Natural killer cell (primary cell): Measurements from ENCODE around the gene SLC38A9. TPM values are rescaled to one million over a fixed set of nuclear protein-coding genes. Genes with fewer than 3 reads are reported as not detected.

Experiments used
- ATAC-seq, 3 donors: fragments of 150-1000 bp in 2 of 3; fragments of 200-7000 bp in 1 of 3; cut with Tn5 transposase; 1 replicate in 1 of 3; 2 replicates in 2 of 3; pipeline ENCODE4 v1.10.0; 2021; ENCODE audit warnings: mild to moderate bottlenecking in 2 of 3, moderate library complexity in 2 of 3
- DNase-seq, 2 donors: peaks; one replicate each; pipeline versions ENCODE4 v3.0.0 to v3.0.0-alpha.2; 2013 to 2021; ENCODE audit warnings: mixed read lengths in 1 of 2
- H3K27ac ChIP-seq: one replicate; pipeline ENCODE4 v1.5.1; 2013; ENCODE audit warnings: mild to moderate bottlenecking, low read length
- H3K27me3 ChIP-seq: one replicate; pipeline ENCODE4 v1.6.1; 2013; ENCODE audit warnings: low read length; ENCODE audit not compliant: control insufficient read depth, insufficient read depth
- H3K36me3 ChIP-seq: one replicate; pipeline ENCODE4 v1.6.1; 2013; ENCODE audit warnings: low read length; ENCODE audit not compliant: control insufficient read depth, insufficient read depth
- H3K4me1 ChIP-seq: one replicate; pipeline ENCODE4 v1.6.1; 2013; ENCODE audit warnings: low read length; ENCODE audit not compliant: control insufficient read depth, insufficient read depth
- H3K4me3 ChIP-seq: one replicate; pipeline ENCODE4 v1.5.1; 2013; ENCODE audit warnings: low read length
- H3K9me3 ChIP-seq: one replicate; pipeline ENCODE4 v1.6.1; 2013; ENCODE audit warnings: low read length; ENCODE audit not compliant: control insufficient read depth, insufficient read depth
- H3K27ac Mint-ChIP-seq, 2 donors: one replicate each; pipeline ENCODE4 v1.8.0; 2022; ENCODE audit warnings: mild to moderate bottlenecking in 2 of 2, mixed read lengths in 2 of 2, moderate library complexity in 1 of 2
- H3K27me3 Mint-ChIP-seq, 2 donors: one replicate each; pipeline ENCODE4 v1.8.0; 2022; ENCODE audit warnings: low read depth in 2 of 2, mixed read lengths in 2 of 2
- H3K36me3 Mint-ChIP-seq: one replicate; pipeline ENCODE4 v1.8.0; 2022; ENCODE audit warnings: mixed read lengths
- H3K4me1 Mint-ChIP-seq, 2 donors: one replicate each; pipeline ENCODE4 v1.8.0; 2022; ENCODE audit warnings: mixed read lengths in 2 of 2
- H3K4me3 Mint-ChIP-seq: one replicate; pipeline ENCODE4 v1.8.0; 2022; ENCODE audit warnings: mild to moderate bottlenecking, moderate library complexity, mixed read lengths
- H3K9me3 Mint-ChIP-seq, 2 donors: one replicate each; pipeline ENCODE4 v1.8.0; 2022; ENCODE audit warnings: mixed read lengths in 2 of 2
- WGBS: methylation state at CpG from one replicate; pipeline ENCODE4 v1.1.7; 2013; ENCODE audit warnings: missing lambda C conversion rate; ENCODE audit not compliant: insufficient coverage; 5-methylcytosine and 5-hydroxymethylcytosine counted together
- intact Hi-C: fragments of 100-400 bp; cut with micrococcal nuclease; formaldehyde crosslinking; loops from one replicate; pipeline ENCODE4 v1.14.2; 2022
- total RNA-seq, 4 donors: library from RNA; stranded (reverse); fragments of 120-200 nt in 1 of 4; gene quantifications; one replicate each; pipeline versions ENCODE4 v1.2.3 to v1.2.4, GENCODE V29; 2013 to 2022
- TF ChIP-seq, protein P1 (sequence below): fragments of 200-600 bp; IDR thresholded peaks from one replicate; pipeline ENCODE4 v1.8.0; 2022; ENCODE audit warnings: antibody characterized with exemption

Gene SLC38A9
- total RNA-seq, 3 donors from 2014 or later (not counting 1 experiment from before 2014, with no cell fraction given): 20.6 to 33.9 (median 27.0) TPM

- Histone ChIP-seq H3K27me3 (no peaks in the 10 kb centered on the region), H3K27ac (no peak overlapping the region), H3K36me3 (peaks cover 15% of the 10 kb centered on the region), H3K4me3 (no peak overlapping the region), H3K4me1 (no peaks in the 10 kb centered on the region), H3K9me3 (no peaks in the 10 kb centered on the region)
- TF ChIP-seq, protein P1, sequence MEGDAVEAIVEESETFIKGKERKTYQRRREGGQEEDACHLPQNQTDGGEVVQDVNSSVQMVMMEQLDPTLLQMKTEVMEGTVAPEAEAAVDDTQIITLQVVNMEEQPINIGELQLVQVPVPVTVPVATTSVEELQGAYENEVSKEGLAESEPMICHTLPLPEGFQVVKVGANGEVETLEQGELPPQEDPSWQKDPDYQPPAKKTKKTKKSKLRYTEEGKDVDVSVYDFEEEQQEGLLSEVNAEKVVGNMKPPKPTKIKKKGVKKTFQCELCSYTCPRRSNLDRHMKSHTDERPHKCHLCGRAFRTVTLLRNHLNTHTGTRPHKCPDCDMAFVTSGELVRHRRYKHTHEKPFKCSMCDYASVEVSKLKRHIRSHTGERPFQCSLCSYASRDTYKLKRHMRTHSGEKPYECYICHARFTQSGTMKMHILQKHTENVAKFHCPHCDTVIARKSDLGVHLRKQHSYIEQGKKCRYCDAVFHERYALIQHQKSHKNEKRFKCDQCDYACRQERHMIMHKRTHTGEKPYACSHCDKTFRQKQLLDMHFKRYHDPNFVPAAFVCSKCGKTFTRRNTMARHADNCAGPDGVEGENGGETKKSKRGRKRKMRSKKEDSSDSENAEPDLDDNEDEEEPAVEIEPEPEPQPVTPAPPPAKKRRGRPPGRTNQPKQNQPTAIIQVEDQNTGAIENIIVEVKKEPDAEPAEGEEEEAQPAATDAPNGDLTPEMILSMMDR: no peak
- Mint-ChIP-seq H3K27ac (no peak overlapping the region), H3K9me3 (no peaks in the 10 kb centered on the region), H3K36me3 (peaks cover 9% of the 10 kb centered on the region), H3K4me1 (no peaks in the 10 kb centered on the region), H3K27me3 (no peaks in the 10 kb centered on the region), H3K4me3 (no peak overlapping the region)
- ATAC-seq: no peak
- 96% methylated on average over 2 of the region's 3 CpGs for WGBS
- intact Hi-C loops: no loop called here
- no peak for DNase-seq
These were observed 66.8 kb downstream of the SLC38A9 start for GRCh38 chr5:55645304-55645703.

DNA sequence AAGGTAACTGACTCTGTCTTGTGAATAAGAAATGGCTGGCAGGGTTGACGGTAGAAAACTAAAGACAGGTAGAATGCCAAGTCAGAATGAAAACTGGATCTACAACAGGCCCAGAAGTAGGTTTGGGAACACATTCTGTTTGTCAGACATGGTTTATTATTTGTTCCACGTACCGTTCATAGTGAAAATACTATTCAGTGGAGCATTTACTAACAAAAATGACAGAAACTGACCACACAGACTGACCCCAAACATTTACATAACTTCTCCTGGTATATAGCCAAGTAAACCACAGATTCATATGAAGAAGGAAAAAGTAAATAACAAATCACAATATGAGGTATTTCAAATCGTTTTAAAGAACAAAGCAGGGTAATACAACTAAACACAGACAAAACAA, 73.7 kb downstream of the SLC38A9 start:
- Mint-ChIP-seq H3K27ac (no peak overlapping the region), H3K9me3 (no peaks in the 10 kb centered on the region), H3K36me3 (peaks cover 9% of the 10 kb centered on the region), H3K27me3 (no peaks in the 10 kb centered on the region), H3K4me1 (peaks cover 0 to 7% of the 10 kb centered on the region in 2 donors), H3K4me3 (no peak overlapping the region)
- intact Hi-C loops: no loop called here
- H3K4me3 ChIP-seq: no peak overlapping the region
- H3K27me3 ChIP-seq: no peaks in the 10 kb centered on the region
- TF ChIP-seq, protein P1: no peak
- no peak for DNase-seq
- no peaks in the 10 kb centered on the region for H3K9me3 ChIP-seq
- no peak overlapping the region for H3K27ac ChIP-seq
- no peak for ATAC-seq
- WGBS: 90% methylated on average over 3 of the region's 4 CpGs
- H3K4me1 ChIP-seq: no peaks in the 10 kb centered on the region
- H3K36me3 ChIP-seq: no peaks in the 10 kb centered on the region

- peaks cover 9% of the 10 kb centered on the region for H3K36me3 Mint-ChIP-seq
- intact Hi-C loops: no loop called here
- no peaks in the 10 kb centered on the region for H3K27me3 ChIP-seq
- no peaks in the 10 kb centered on the region for H3K4me1 ChIP-seq
- ATAC-seq (no peak), DNase-seq (no peak)
- H3K4me1 Mint-ChIP-seq: peaks cover 0 to 7% of the 10 kb centered on the region in 2 donors
- no peak overlapping the region for H3K4me3 Mint-ChIP-seq
- 100% methylated on average over 2 of the region's 2 CpGs for WGBS
- no peaks in the 10 kb centered on the region for H3K9me3 Mint-ChIP-seq
- H3K27ac Mint-ChIP-seq: no peak overlapping the region
- H3K27ac ChIP-seq: no peak overlapping the region
- TF ChIP-seq, protein P1: no peak
- H3K9me3 ChIP-seq: no peaks in the 10 kb centered on the region
- no peaks in the 10 kb centered on the region for H3K36me3 ChIP-seq
- H3K27me3 Mint-ChIP-seq: no peaks in the 10 kb centered on the region
- H3K4me3 ChIP-seq: no peak overlapping the region
These were observed 74.1 kb downstream of the SLC38A9 start for GRCh38 chr5:55638051-55638450.

DNA sequence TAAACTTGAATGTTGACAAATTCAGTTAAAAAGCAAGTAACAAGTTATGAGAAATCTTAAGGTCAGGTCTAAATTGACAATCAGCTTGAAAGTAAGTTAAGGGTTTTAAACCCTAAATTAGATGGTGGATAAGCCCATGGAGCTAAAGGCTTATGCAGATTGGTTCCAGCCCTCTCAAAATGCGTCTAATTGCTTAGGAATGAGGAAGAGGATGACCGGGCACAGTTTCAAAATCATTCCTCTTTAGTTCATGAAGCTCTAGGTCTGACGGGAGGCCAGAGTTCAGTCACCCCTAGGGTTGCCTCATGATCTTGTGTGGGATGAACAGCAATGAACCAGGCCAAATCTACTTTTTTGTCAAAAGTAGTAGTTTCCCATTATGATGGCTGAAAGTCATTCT, 75.4 kb downstream of the SLC38A9 start:
- Histone ChIP-seq H3K9me3 (no peaks in the 10 kb centered on the region), H3K4me1 (no peaks in the 10 kb centered on the region), H3K36me3 (peaks cover 5% of the 10 kb centered on the region), H3K4me3 (no peak overlapping the region), H3K27me3 (no peaks in the 10 kb centered on the region), H3K27ac (no peak overlapping the region)
- Mint-ChIP-seq H3K4me1 (peaks cover 0 to 7% of the 10 kb centered on the region in 2 donors), H3K27ac (no peak overlapping the region), H3K27me3 (no peaks in the 10 kb centered on the region), H3K36me3 (peaks cover 8% of the 10 kb centered on the region), H3K9me3 (no peaks in the 10 kb centered on the region), H3K4me3 (no peak overlapping the region)
- TF ChIP-seq, protein P1: no peak
- DNase-seq: no peak
- 89% methylated on average over 3 of the region's 3 CpGs for WGBS
- intact Hi-C loops: no loop called here
- ATAC-seq: no peak
